CD4-positive, alpha-beta T cell treated with Interleukin-2 at 100 ng/mL for 4 hours (primary cell): ENCODE results near the gene CTIF.

ENCODE experiments used
- DNase-seq: peaks from one replicate; pipeline ENCODE4 v3.0.0-alpha.2; 2020; ENCODE audit warnings: low spot score

The CTIF gene

GRCh38 chr18:48789259-48789812 is 250.5 kb downstream of the CTIF start:
- no peak for DNase-seq

- DNase-seq: no peak
Observed at GRCh38 chr18:48790226-48790863, 251.5 kb downstream of the CTIF start.

- DNase-seq: no peak
Observed at GRCh38 chr18:48790869-48791635, 252.2 kb downstream of the CTIF start.

- DNase-seq: no peak
Observed at GRCh38 chr18:48791636-48792105, 252.8 kb downstream of the CTIF start.

GRCh38 chr18:48792141-48792540 is 253.3 kb downstream of the CTIF start:
- DNase-seq: no peak

- DNase-seq: no peak
Observed at GRCh38 chr18:48792611-48793380, 254.0 kb downstream of the CTIF start.

- DNase-seq: no peak
Observed at GRCh38 chr18:48794251-48794970, 255.6 kb downstream of the CTIF start.

- no peak for DNase-seq
Observed at GRCh38 chr18:48795696-48796095, 256.9 kb downstream of the CTIF start.

- DNase-seq: no peak
Observed at GRCh38 chr18:48796491-48797205, 257.8 kb downstream of the CTIF start.

GRCh38 chr18:48797841-48798255 is 259.0 kb downstream of the CTIF start:
- no peak for DNase-seq

GRCh38 chr18:48798334-48799245 is 259.8 kb downstream of the CTIF start:
- DNase-seq: no peak

GRCh38 chr18:48799724-48800315 is 261.0 kb downstream of the CTIF start:
- no peak for DNase-seq

GRCh38 chr18:48800466-48800865 is 261.6 kb downstream of the CTIF start:
- no peak for DNase-seq

GRCh38 chr18:48800876-48801727 is 262.3 kb downstream of the CTIF start:
- no peak for DNase-seq

- DNase-seq: no peak
Observed at GRCh38 chr18:48801728-48802542, 263.1 kb downstream of the CTIF start.

GRCh38 chr18:48802543-48803290 is 263.9 kb downstream of the CTIF start:
- no peak for DNase-seq

- DNase-seq: no peak
Observed at GRCh38 chr18:48803518-48803917, 264.7 kb downstream of the CTIF start.
